ENCODE data around the gene SUPT4H1.

SUPT4H1 gene

GRCh38 chr17:58302171-58302918 is 49.7 kb downstream of the SUPT4H1 start:
- Histone ChIP-seq H3K27ac (ENCODE audit: low read length) (no peak overlapping the region), H3K4me3 (ENCODE audit: low read depth in 1 of 2, low read length in 2 of 2) (no peak overlapping the region), H3K27me3 (ENCODE audit: insufficient read depth, low read length, poor library complexity) (no peaks in the 10 kb centered on the region), H3K79me2 (ENCODE audit: insufficient read depth, low read length) (no peaks in the 10 kb centered on the region), H2AFZ (ENCODE audit: low read depth, low read length) (no peak overlapping the region), H3K36me3 (ENCODE audit: insufficient read depth, low read length) (0 out of 2 replicates have a peak, but pooled peaks cover 1% of the 10 kb centered on the region), H3K9ac (ENCODE audit: low read depth, low read length) (no peak overlapping the region), H4K20me1 (ENCODE audit: insufficient read depth, low read length) (no peaks in the 10 kb centered on the region), H3K4me2 (ENCODE audit: insufficient read depth, low read length) (no peak overlapping the region), H3K4me1 (ENCODE audit: insufficient read depth, low read length) (no peaks in the 10 kb centered on the region), H3K9me3 (ENCODE audit: insufficient read depth, low read length, severe bottlenecking) (no peaks in the 10 kb centered on the region)
- TF ChIP-seq EZH2 (IDR thresholded peaks at IDR 0.05; ENCODE audit: borderline replicate concordance, low read depth, low read length, severe bottlenecking) = no peak
- no peak for TF ChIP-seq CTCF (IDR thresholded peaks at IDR 0.05; ENCODE audit: borderline replicate concordance, extremely low read depth, low read length, poor library complexity, severe bottlenecking)
- DNase-seq (peak; percentile 4), ATAC-seq (ENCODE audit: insufficient read depth, low read depth) (no peak)

- ATAC-seq (ENCODE audit: insufficient read depth, low read depth) (no peak), DNase-seq (peak; percentile 3)
- H3K79me2 ChIP-seq (ENCODE audit: insufficient read depth, low read length) = no peaks in the 10 kb centered on the region
- H3K4me1 ChIP-seq (ENCODE audit: insufficient read depth, low read length) = no peaks in the 10 kb centered on the region
- no peak overlapping the region for H3K4me3 ChIP-seq (ENCODE audit: low read depth in 1 of 2, low read length in 2 of 2)
- no peak overlapping the region for H3K27ac ChIP-seq (ENCODE audit: low read length)
- no peaks in the 10 kb centered on the region for H3K9me3 ChIP-seq (ENCODE audit: insufficient read depth, low read length, severe bottlenecking)
- no peak overlapping the region for H3K9ac ChIP-seq (ENCODE audit: low read depth, low read length)
- TF ChIP-seq CTCF (IDR thresholded peaks at IDR 0.05; ENCODE audit: borderline replicate concordance, extremely low read depth, low read length, poor library complexity, severe bottlenecking) = no peak
- TF ChIP-seq EZH2 (IDR thresholded peaks at IDR 0.05; ENCODE audit: borderline replicate concordance, low read depth, low read length, severe bottlenecking) = no peak
- H3K27me3 ChIP-seq (ENCODE audit: insufficient read depth, low read length, poor library complexity) = no peaks in the 10 kb centered on the region
- no peaks in the 10 kb centered on the region for H3K36me3 ChIP-seq (ENCODE audit: insufficient read depth, low read length)
- no peaks in the 10 kb centered on the region for H4K20me1 ChIP-seq (ENCODE audit: insufficient read depth, low read length)
- H3K4me2 ChIP-seq (ENCODE audit: insufficient read depth, low read length) = no peak overlapping the region
- no peak overlapping the region for H2AFZ ChIP-seq (ENCODE audit: low read depth, low read length)
These were observed 50.4 kb downstream of the SUPT4H1 start for GRCh38 chr17:58301504-58302150.

- peak; percentile 4 for DNase-seq
- Histone ChIP-seq H3K4me3 (ENCODE audit: low read depth in 1 of 2, low read length in 2 of 2) (no peak overlapping the region), H3K4me2 (ENCODE audit: insufficient read depth, low read length) (no peak overlapping the region), H2AFZ (ENCODE audit: low read depth, low read length) (no peak overlapping the region), H3K4me1 (ENCODE audit: insufficient read depth, low read length) (no peaks in the 10 kb centered on the region), H3K9me3 (ENCODE audit: insufficient read depth, low read length, severe bottlenecking) (no peaks in the 10 kb centered on the region), H3K79me2 (ENCODE audit: insufficient read depth, low read length) (no peaks in the 10 kb centered on the region), H3K9ac (ENCODE audit: low read depth, low read length) (no peak overlapping the region), H4K20me1 (ENCODE audit: insufficient read depth, low read length) (no peaks in the 10 kb centered on the region), H3K27ac (ENCODE audit: low read length) (no peak overlapping the region), H3K36me3 (ENCODE audit: insufficient read depth, low read length) (no peaks in the 10 kb centered on the region), H3K27me3 (ENCODE audit: insufficient read depth, low read length, poor library complexity) (no peaks in the 10 kb centered on the region)
- no peak for TF ChIP-seq EZH2 (IDR thresholded peaks at IDR 0.05; ENCODE audit: borderline replicate concordance, low read depth, low read length, severe bottlenecking)
- no peak for TF ChIP-seq CTCF (IDR thresholded peaks at IDR 0.05; ENCODE audit: borderline replicate concordance, extremely low read depth, low read length, poor library complexity, severe bottlenecking)
- ATAC-seq (ENCODE audit: insufficient read depth, low read depth) = no peak; the same call in 2 of the 3 replicates
These were observed 51.7 kb downstream of the SUPT4H1 start for GRCh38 chr17:58300336-58300735.
